Muscle of leg (tissue), 11 donors: ENCODE data around the gene SLC6A1. TPM values are rescaled to one million over a fixed set of nuclear protein-coding genes. Genes with fewer than 3 reads are reported as not detected.

Experiments
- DNase-seq: peaks from one replicate; pipeline ENCODE4 v3.0.0; 2013
- H3K27ac ChIP-seq: one replicate; pipeline ENCODE4 v1.5.1; 2013; ENCODE audit warnings: mild to moderate bottlenecking, low read length, control low read depth
- H3K27me3 ChIP-seq: one replicate; pipeline ENCODE4 v1.6.1; 2013; ENCODE audit warnings: low read length; ENCODE audit not compliant: control insufficient read depth, insufficient read depth
- H3K36me3 ChIP-seq: one replicate; pipeline ENCODE4 v1.6.1; 2013; ENCODE audit warnings: low read length; ENCODE audit not compliant: control insufficient read depth, insufficient read depth
- H3K4me1 ChIP-seq: one replicate; pipeline ENCODE4 v1.6.1; 2013; ENCODE audit warnings: low read length; ENCODE audit not compliant: control insufficient read depth, insufficient read depth
- H3K4me3 ChIP-seq: one replicate; pipeline ENCODE4 v1.5.1; 2013; ENCODE audit warnings: low read length, control low read depth
- H3K9me3 ChIP-seq: replicated peaks from 2 replicates; pipeline ENCODE4 v1.6.1; 2013; ENCODE audit warnings: low read depth, low read length; ENCODE audit not compliant: control insufficient read depth
- WGBS: methylation state at CpG from one replicate; pipeline ENCODE4 v1.1.5; 2013; ENCODE audit warnings: missing lambda C conversion rate; ENCODE audit not compliant: insufficient coverage; 5-methylcytosine and 5-hydroxymethylcytosine counted together
- polyA plus RNA-seq, 8 donors: library from polyadenylated mRNA; unstranded; fragments of 120-200 nt; gene quantifications; one replicate each; pipeline versions ENCODE4 v1.2.1 to v1.2.3, GENCODE V29; 2013; ENCODE audit warnings: inconsistent platforms in 1 of 8, low replicate concordance in 1 of 8; ENCODE audit not compliant: insufficient read length in 8 of 8, insufficient read depth in 1 of 8
- total RNA-seq: library from RNA; stranded (reverse); fragments of 120-200 nt; gene quantifications from one replicate; pipeline ENCODE4 v1.2.4, GENCODE V29; 2013

SLC6A1 gene
- total and polyA plus RNA-seq, 9 donors: 1.2 to 3.2 (median 2.0) TPM

- H3K9me3 ChIP-seq: no peaks in the 10 kb centered on the region
- WGBS: 63% methylated on average over 4 of the region's 5 CpGs
- no peak overlapping the region for H3K4me3 ChIP-seq
- no peak overlapping the region for H3K27ac ChIP-seq
- peaks cover 38% of the 10 kb centered on the region for H3K4me1 ChIP-seq
- no peaks in the 10 kb centered on the region for H3K36me3 ChIP-seq
- no peak for DNase-seq
- H3K27me3 ChIP-seq: peaks cover 31% of the 10 kb centered on the region
These were observed 22.1 kb upstream of the SLC6A1 start for GRCh38 chr3:10970306-10970960.

GRCh38 chr3:10972072-10972782 is 20.3 kb upstream of the SLC6A1 start:
- Histone ChIP-seq H3K27me3 (peaks cover 26% of the 10 kb centered on the region), H3K4me3 (no peak overlapping the region), H3K36me3 (no peaks in the 10 kb centered on the region), H3K27ac (no peak overlapping the region), H3K9me3 (no peaks in the 10 kb centered on the region), H3K4me1 (peaks cover 38% of the 10 kb centered on the region)
- WGBS: 21% methylated on average over 2 of the region's 10 CpGs
- no peak for DNase-seq

GRCh38 chr3:10973046-10973595 is 19.4 kb upstream of the SLC6A1 start:
- no peak for DNase-seq
- Histone ChIP-seq H3K4me1 (peaks cover 33% of the 10 kb centered on the region), H3K9me3 (no peaks in the 10 kb centered on the region), H3K4me3 (no peak overlapping the region), H3K27me3 (peaks cover 26% of the 10 kb centered on the region), H3K36me3 (no peaks in the 10 kb centered on the region), H3K27ac (no peak overlapping the region)
- 67% methylated on average over 12 of the region's 13 CpGs for WGBS

GRCh38 chr3:10974131-10974530 is 18.4 kb upstream of the SLC6A1 start:
- 51% methylated on average over 7 of the region's 7 CpGs for WGBS
- Histone ChIP-seq H3K36me3 (no peaks in the 10 kb centered on the region), H3K27me3 (peaks cover 26% of the 10 kb centered on the region), H3K9me3 (no peaks in the 10 kb centered on the region), H3K27ac (no peak overlapping the region), H3K4me1 (peaks cover 24% of the 10 kb centered on the region), H3K4me3 (no peak overlapping the region)
- no peak for DNase-seq

GRCh38 chr3:10974746-10975375 is 17.7 kb upstream of the SLC6A1 start:
- H3K36me3 ChIP-seq: no peaks in the 10 kb centered on the region
- H3K27ac ChIP-seq: no peak overlapping the region
- H3K4me1 ChIP-seq: peaks cover 22% of the 10 kb centered on the region
- H3K4me3 ChIP-seq: no peak overlapping the region
- peak; percentile 42 for DNase-seq
- H3K27me3 ChIP-seq: peaks cover 27% of the 10 kb centered on the region
- 70% methylated on average over 3 of the region's 7 CpGs for WGBS
- no peaks in the 10 kb centered on the region for H3K9me3 ChIP-seq

- Histone ChIP-seq H3K4me3 (no peak overlapping the region), H3K9me3 (no peaks in the 10 kb centered on the region), H3K27me3 (peaks cover 32% of the 10 kb centered on the region), H3K27ac (no peak overlapping the region), H3K4me1 (peaks cover 22% of the 10 kb centered on the region), H3K36me3 (no peaks in the 10 kb centered on the region)
- DNase-seq: no peak
- WGBS: 60% methylated on average over 1 of the region's 1 CpG
These were observed 16.8 kb upstream of the SLC6A1 start for GRCh38 chr3:10975695-10976234.

- WGBS: 91% methylated on average over 1 of the region's 1 CpG
- no peaks in the 10 kb centered on the region for H3K9me3 ChIP-seq
- H3K4me3 ChIP-seq: no peak overlapping the region
- DNase-seq: no peak
- peaks cover 22% of the 10 kb centered on the region for H3K4me1 ChIP-seq
- H3K27me3 ChIP-seq: peaks cover 31% of the 10 kb centered on the region
- no peak overlapping the region for H3K27ac ChIP-seq
- no peaks in the 10 kb centered on the region for H3K36me3 ChIP-seq
These were observed 15.8 kb upstream of the SLC6A1 start for GRCh38 chr3:10976770-10977169.

- no peak for DNase-seq
- Histone ChIP-seq H3K27ac (no peak overlapping the region), H3K9me3 (no peaks in the 10 kb centered on the region), H3K4me1 (peaks cover 15% of the 10 kb centered on the region), H3K36me3 (no peaks in the 10 kb centered on the region), H3K4me3 (no peak overlapping the region), H3K27me3 (peaks cover 28% of the 10 kb centered on the region)
- 56% methylated on average over 4 of the region's 10 CpGs for WGBS
These were observed 14.5 kb upstream of the SLC6A1 start for GRCh38 chr3:10977892-10978510.

- H3K27ac ChIP-seq: no peak overlapping the region
- no peaks in the 10 kb centered on the region for H3K36me3 ChIP-seq
- H3K4me1 ChIP-seq: peaks cover 17% of the 10 kb centered on the region
- DNase-seq: no peak
- H3K27me3 ChIP-seq: peaks cover 20% of the 10 kb centered on the region
- H3K4me3 ChIP-seq: no peak overlapping the region
- no peaks in the 10 kb centered on the region for H3K9me3 ChIP-seq
- 87% methylated on average over 3 of the region's 7 CpGs for whole genome bisulfite sequencing
These were observed 13.6 kb upstream of the SLC6A1 start for GRCh38 chr3:10978956-10979355.
